HG02885 (cell line): ENCODE data around the gene KCTD5.
"Not testable (repeated sequence)": the region's sequence is repeated elsewhere in the genome, so short reads cannot be mapped to it uniquely, and the experiment has no call there.

Source experiments
- ATAC-seq: cut with Tn5 transposase; IDR thresholded peaks from one replicate; pipeline ENCODE4 v1.9.1; 2021; ENCODE audit warnings: mild to moderate bottlenecking; ENCODE audit not compliant: unreplicated experiment, poor library complexity

Gene KCTD5

GRCh38 chr16:2720064-2720457 is 37.7 kb downstream of the KCTD5 start, which contains the start of gene PRSS27:
Gene PRSS27, minus strand, starts transcription at chr16:2720224. Its CDS starts 64 bp downstream, at chr16:2720160.
- no peak for ATAC-seq

GRCh38 chr16:2720719-2721633 is 38.7 kb downstream of the KCTD5 start:
- peak; percentile 83 for ATAC-seq

DNA sequence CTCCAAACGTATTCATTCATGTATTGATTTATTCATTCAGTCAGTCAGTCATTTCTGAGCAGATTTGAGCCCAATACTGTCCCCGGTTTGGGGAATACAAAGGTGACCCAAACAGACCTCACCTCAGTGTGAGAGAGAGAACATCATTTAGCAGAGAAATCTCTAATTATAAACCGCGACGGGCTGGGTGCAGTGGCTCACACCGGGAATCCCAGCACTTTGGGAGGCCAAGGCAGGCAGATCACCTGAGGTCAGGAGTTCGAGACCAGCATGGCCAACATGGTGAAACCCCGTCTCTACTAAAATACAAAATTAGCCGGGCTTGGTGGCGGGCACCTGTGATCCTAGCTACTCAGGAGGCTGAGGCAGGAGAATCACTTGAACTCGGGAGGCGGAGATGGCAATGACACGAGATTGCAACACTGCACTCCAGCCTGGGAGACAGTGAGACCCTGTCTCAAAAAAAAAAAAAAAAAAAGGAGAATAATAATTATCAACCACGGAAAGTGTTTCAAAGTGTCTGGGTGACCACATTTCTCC is 39.4 kb downstream of the KCTD5 start:
- not testable (repeated sequence) for ATAC-seq

- ATAC-seq = no peak
Measured at GRCh38 chr16:2724088-2724676, 41.9 kb downstream of the KCTD5 start.

DNA sequence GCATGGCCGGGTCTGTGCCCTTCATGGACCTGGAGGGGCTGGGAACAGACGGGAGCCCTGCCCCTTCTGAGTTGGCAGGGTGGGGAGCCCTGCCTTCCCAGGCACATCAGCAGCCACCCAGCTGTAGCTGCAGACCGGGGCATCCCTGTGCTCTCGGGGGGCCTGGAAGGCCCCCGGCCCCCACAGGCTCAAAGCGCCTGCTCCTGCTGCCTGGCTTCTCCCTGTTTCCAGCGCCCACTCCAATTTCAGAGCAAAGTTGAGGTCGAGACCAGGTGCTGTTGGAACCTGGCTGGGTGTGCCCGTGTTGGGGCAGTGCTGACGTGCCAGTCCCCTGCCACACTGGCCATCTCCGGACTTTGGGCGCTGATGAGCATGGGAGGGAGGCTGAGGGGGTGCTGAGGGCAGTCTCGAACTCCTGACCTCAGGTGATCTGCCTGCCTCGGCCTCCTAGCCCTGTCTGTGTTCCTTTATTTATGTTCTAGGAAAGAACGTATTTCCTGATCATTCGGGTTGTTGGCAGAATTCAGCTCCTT is 42.6 kb downstream of the KCTD5 start:
- no peak for ATAC-seq

DNA sequence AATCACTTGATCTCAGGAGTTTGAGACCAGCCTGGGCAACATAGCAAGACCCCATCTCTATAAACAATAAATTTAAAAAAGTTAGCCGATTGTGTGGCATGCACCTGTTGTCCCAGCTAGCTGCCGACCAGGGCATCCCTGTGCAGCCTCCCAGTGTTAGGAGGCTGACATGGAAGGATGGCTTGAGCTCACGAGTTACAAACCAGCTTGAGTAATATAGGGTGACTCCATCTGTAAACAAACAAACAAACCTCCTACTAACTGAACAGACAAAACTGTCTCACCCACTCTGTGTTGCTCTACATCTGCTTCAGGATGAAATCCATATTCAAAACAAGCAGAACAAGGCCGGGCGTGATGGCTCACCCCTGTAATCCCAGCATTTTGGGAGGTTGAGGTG is 44.6 kb downstream of the KCTD5 start:
- no peak for ATAC-seq

DNA sequence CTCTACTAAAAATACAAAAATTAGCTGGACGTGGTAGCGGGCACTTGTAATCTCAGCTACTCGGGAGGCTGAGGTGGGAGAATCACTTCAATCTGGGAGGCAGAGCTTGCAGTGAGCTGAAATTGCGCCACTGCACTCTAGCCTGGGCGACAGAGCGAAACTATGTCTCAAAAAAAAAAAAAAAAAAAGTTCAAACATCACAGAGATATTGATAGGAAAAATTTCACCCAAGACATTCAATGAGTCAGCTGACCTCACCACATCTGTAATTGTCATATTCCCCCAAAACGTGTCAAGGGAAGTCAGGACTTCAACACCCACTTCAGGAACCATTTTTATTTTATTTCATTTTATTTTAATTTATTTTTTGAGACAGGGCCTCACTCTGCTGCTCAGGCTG is 45.7 kb downstream of the KCTD5 start:
- ATAC-seq = no peak

DNA sequence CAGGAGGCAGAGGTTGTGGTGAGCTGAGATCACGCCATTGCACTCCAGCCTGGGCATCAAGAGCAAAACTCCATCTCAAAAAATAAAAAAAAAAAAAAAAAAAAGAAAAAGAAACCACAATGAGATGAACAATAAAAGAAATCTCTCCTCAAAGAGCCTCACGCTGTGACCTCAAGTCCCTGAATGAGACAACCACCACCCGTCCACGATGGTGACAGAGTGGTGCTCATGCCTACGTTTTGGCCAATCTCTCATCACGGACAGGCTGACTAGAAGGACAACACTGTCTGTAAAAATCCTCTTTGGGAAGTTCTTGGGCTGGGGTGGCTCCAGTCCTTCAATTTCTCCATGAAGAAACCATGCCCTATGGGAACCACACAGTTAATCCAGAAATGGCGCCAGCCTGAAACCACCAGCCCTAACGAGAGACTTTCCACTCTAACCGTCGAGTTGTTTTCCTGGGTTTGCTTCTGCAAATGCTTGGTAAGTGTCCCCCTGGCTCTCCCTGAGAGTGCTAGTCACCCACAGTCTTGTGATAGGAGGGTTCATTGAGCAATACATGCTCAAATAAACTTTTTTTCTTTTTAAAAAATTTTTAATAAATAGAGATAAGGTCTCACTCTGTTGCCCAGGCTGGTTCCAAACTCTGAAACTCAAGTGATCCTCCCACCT is 52.7 kb downstream of the KCTD5 start:
- ATAC-seq = no peak

DNA sequence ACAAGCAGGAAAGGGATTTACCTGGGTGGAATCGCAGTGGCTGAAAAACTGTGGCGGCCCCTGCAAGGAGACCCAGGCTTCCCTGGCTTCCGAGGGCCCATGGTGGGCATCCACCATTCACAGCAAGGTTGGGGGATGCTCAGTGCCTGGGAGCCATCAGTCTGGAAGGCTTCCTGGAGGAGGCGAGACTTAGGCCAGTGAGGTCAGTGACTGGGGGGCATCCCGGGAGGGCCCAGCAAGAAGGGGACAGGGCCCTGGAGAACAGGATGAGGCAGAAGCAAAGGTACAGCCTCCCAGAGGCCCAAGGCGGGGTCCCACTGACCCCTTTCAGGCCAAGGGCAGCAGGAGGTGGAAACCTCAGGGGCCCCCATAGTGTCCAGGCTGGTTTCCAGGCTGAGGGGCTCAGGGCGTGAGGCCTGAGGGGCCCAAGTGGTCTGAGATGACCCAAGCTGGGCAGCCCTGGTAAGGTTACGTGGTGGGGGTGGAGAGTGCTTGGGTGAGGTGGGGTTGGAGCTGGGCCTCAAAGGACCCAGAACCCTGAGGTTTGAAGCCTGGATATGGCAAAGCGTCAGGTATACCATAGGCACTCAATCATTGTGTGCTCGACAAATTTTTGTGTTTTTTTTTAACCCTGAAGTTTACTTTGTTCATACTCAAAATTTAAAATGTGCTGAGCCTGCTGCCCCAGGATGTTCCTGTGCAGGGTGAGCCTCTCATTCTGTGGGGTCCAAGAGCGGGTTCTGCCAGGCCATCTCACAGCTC is 54.3 kb downstream of the KCTD5 start:
- no peak for ATAC-seq

DNA sequence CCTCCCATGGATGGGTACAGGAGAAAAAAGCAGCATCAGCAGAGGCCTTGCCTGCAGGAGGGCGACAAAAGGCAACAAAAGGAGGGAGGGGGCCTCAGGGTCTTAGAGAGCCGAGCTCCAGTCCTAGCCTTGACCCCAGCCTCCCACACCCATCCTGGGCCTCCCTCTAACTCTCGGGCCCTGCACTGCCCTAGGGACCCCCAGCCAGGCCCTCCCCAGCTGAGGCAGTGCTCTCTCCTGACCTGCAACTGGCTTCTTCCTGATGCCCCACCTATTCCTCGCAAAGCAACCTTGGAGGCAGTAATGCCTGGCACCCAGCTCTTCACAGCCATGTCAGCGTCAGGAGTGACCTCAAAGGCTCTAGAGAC is 54.9 kb downstream of the KCTD5 start:
- no peak for ATAC-seq

DNA sequence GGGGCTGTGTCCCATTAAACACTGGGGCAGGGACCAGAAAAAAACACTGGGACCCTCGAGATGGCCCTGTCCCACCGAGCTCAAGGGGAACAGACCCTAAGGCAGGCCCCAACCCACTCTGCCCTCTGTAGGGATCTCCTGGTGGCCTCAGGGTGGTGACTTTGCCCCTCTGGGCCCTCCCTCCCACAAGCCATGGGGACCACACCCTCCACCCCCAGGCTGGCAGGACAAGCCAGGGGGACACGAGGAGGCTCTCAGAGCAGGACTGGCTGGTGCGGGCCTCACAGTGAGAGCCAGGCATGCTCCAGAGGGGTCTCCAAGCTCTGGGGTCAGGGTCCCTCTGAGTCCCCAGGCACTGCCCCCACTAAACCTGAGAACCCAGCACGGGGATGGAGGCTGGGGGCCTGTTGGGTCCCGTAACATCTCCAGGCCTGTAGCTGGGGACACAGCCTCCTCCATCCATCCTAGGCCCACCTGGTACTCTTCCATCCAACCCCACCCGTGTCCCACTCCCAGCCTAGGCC is 55.6 kb downstream of the KCTD5 start:
- ATAC-seq = no peak

GRCh38 chr16:2738615-2739014 is 56.3 kb downstream of the KCTD5 start:
- no peak for ATAC-seq

DNA sequence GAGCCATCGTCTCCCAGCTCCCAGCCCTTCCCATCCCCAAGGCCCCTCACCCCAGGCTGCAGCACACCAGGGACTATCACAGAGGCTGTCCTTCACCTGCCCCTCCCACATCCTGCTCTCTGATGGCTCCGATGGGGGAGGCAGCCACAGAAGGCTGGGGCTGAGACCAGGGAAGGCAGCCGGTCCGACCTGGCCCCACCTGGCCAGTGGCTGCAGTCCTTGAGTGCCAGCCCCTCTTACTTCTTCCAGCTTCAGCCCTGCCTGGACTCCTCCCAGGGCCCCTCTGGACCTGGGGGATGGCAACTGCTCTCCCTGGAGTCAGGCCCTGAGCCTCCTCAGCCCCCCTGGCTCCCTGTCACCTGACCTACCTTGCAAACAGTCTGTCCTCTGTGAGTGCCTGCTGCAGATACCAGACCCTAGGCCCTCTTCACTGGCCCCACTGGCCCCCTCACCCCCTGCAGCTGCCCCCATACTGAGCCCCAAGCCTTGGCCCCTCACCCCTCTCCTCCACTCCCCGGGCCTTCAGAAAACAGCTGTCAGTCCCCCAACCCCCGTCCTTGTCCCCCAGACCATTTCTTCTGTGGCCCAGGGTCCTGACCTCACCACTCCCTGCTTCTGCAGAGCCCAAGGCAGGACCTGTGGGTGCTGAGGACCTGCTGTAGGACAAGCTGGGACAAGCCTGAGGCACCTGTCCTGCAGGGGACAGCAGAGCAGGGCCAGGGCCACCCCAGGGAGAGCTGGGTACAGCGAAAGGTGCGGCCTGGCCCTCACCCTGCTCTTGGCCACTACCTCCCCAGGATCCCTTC is 57.5 kb downstream of the KCTD5 start:
- no peak for ATAC-seq

GRCh38 chr16:2740476-2740875 is 58.2 kb downstream of the KCTD5 start:
- no peak for ATAC-seq

GRCh38 chr16:2741168-2741567 is 58.8 kb downstream of the KCTD5 start:
- ATAC-seq = no peak

DNA sequence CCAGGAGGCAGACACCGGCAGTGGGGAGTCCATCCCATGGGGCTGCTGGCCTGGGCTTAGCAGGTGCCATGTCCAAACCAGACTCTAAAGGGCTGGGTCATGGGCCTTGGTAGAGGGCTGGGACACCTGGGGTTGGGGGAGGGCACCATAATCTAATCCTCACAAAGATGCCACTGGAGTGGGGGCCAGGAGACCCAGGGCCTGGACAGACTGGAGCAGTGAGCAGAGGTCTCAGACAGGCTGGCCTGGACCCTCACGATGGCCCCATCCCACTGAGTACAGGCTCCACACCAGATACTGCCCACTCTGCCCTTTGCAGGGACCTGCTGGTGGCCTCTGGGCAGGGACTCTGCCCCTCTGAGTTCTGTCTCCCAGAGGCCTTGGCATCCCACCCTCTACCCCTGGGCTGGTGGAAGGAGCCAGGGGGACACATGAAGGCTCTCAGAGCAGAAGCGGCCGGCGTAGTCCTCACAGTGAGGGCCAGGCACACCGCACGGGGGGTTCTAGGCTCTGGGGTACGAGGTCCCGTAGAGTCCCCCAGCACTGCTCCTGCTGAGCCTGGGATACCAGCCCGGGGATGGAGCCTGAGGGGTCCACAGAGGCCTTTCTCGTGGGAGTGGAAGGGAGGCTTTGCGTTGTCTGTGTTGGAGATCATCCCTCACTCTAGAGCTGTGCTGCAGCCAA is 60.1 kb downstream of the KCTD5 start:
- no peak for ATAC-seq

GRCh38 chr16:2743007-2743810 is 60.9 kb downstream of the KCTD5 start:
- ATAC-seq = no peak

- no peak for ATAC-seq
Measured at GRCh38 chr16:2744711-2745110, 62.4 kb downstream of the KCTD5 start.
